Smooth muscle cell (in vitro differentiated cells): ENCODE data around the gene DNAAF6. TPM values are rescaled to one million over a fixed set of nuclear protein-coding genes. Genes with fewer than 3 reads are reported as not detected.

Experiments
- DNase-seq: peaks from one replicate; lab custom pipeline; 2025; ENCODE audit not compliant: unreplicated experiment; lab: John Stamatoyannopoulos, UW
- H2AFZ ChIP-seq: fragments of 200-600 bp; sonication (generic); 2 replicates; pipeline ENCODE4 v1.6.0; 2016; ENCODE audit warnings: antibody characterized with exemption, low read depth, mild to moderate bottlenecking
- H3F3A ChIP-seq: fragments of 200-600 bp; sonication (generic); 2 replicates; pipeline ENCODE4 v1.6.0; 2017; ENCODE audit warnings: antibody characterized with exemption, low read depth
- H3K27ac ChIP-seq: fragments of 200-600 bp; sonication (generic); 2 replicates; pipeline ENCODE4 v1.5.1; 2016; ENCODE audit warnings: low read depth, mild to moderate bottlenecking
- H3K27me3 ChIP-seq: fragments of 200-600 bp; sonication (generic); 2 replicates; pipeline ENCODE4 v1.6.1; 2016; ENCODE audit warnings: low read depth, mild to moderate bottlenecking
- H3K36me3 ChIP-seq: fragments of 200-600 bp; sonication (generic); 2 replicates; pipeline ENCODE4 v1.5.1; 2016; ENCODE audit warnings: low read depth
- H3K4me1 ChIP-seq: fragments of 200-600 bp; sonication (generic); 2 replicates; pipeline ENCODE4 v1.5.1; 2016; ENCODE audit warnings: low read depth
- H3K4me2 ChIP-seq: fragments of 200-600 bp; sonication (generic); 2 replicates; pipeline ENCODE4 v1.6.0; 2016; ENCODE audit warnings: mild to moderate bottlenecking
- H3K4me3 ChIP-seq: fragments of 200-600 bp; sonication (generic); 2 replicates; pipeline ENCODE4 v1.5.1; 2016; ENCODE audit warnings: mild to moderate bottlenecking
- H3K79me2 ChIP-seq: fragments of 200-600 bp; sonication (generic); 2 replicates; pipeline ENCODE4 v1.6.0; 2016; ENCODE audit warnings: low read depth, mild to moderate bottlenecking
- H3K9ac ChIP-seq: fragments of 200-600 bp; sonication (generic); 2 replicates; pipeline ENCODE4 v1.6.0; 2016; ENCODE audit warnings: low read depth
- H3K9me3 ChIP-seq: fragments of 200-600 bp; sonication (generic); replicated peaks from 2 replicates; pipeline ENCODE4 v1.5.1; 2016; ENCODE audit warnings: low read depth
- H4K20me1 ChIP-seq: fragments of 200-600 bp; sonication (generic); 2 replicates; pipeline ENCODE4 v1.6.0; 2016; ENCODE audit warnings: low read depth
- WGBS: methylation state at CpG from one replicate; pipeline ENCODE4 v1.1.7; 2016; ENCODE audit warnings: low lambda C conversion rate; 5-methylcytosine and 5-hydroxymethylcytosine counted together
- polyA plus RNA-seq: library from polyadenylated mRNA; unstranded; fragments of >200 nt; fragmentation: Nextera tagmentation; extraction: Ambion mirVana; gene quantifications from 2 replicates; pipeline ENCODE4 v1.2.1, GENCODE V29; 2016
- total RNA-seq: library from RNA; depleted of rRNA; stranded (reverse); fragments of >200 nt; gene quantifications from 2 replicates; pipeline ENCODE4 v1.2.3, GENCODE V29; 2014
- TF ChIP-seq, protein P1 (sequence below): fragments of 200-600 bp; sonication (generic); IDR thresholded peaks from 2 replicates; pipeline ENCODE4 v1.5.1; 2017; ENCODE audit warnings: borderline replicate concordance, mild to moderate bottlenecking, antibody characterized with exemption; ENCODE audit not compliant: insufficient read depth, poor library complexity, severe bottlenecking

Gene DNAAF6
- total and polyA plus RNA-seq, 2 experiments from 2014 or later, result not detected

DNA sequence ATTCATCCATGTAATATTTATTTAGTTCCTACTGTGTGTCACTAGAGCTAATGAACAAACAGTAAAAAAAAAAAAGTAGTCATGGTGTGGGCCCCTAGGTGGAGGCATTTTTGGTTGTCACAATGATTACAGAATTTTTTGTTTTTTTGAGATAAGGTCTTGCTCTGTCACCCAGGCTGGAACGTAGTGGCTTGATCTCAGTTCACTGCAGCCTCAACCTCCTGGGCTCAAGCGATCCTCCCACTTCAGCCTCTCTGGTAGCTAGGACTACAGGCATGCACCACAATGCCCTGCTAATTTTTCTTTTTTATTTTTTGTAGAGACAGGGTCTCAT is 22.0 kb downstream of the DNAAF6 start:
- no peak overlapping the region for H2AFZ ChIP-seq
- no peak overlapping the region for H3K4me2 ChIP-seq
- TF ChIP-seq, protein P1, sequence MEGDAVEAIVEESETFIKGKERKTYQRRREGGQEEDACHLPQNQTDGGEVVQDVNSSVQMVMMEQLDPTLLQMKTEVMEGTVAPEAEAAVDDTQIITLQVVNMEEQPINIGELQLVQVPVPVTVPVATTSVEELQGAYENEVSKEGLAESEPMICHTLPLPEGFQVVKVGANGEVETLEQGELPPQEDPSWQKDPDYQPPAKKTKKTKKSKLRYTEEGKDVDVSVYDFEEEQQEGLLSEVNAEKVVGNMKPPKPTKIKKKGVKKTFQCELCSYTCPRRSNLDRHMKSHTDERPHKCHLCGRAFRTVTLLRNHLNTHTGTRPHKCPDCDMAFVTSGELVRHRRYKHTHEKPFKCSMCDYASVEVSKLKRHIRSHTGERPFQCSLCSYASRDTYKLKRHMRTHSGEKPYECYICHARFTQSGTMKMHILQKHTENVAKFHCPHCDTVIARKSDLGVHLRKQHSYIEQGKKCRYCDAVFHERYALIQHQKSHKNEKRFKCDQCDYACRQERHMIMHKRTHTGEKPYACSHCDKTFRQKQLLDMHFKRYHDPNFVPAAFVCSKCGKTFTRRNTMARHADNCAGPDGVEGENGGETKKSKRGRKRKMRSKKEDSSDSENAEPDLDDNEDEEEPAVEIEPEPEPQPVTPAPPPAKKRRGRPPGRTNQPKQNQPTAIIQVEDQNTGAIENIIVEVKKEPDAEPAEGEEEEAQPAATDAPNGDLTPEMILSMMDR, result no peak
- H3K27ac ChIP-seq, result no peak overlapping the region
- H3K79me2 ChIP-seq, result no peaks in the 10 kb centered on the region
- no peaks in the 10 kb centered on the region for H3K9me3 ChIP-seq
- no peaks in the 10 kb centered on the region for H3K4me1 ChIP-seq
- H3K4me3 ChIP-seq, result no peak overlapping the region
- no peak overlapping the region for H3K9ac ChIP-seq
- H4K20me1 ChIP-seq, result no peaks in the 10 kb centered on the region
- H3F3A ChIP-seq, result no peaks in the 10 kb centered on the region
- H3K36me3 ChIP-seq, result no peaks in the 10 kb centered on the region
- DNase-seq, result no peak
- WGBS, result 77% methylated on average over 2 of the region's 2 CpGs
- no peaks in the 10 kb centered on the region for H3K27me3 ChIP-seq

DNA sequence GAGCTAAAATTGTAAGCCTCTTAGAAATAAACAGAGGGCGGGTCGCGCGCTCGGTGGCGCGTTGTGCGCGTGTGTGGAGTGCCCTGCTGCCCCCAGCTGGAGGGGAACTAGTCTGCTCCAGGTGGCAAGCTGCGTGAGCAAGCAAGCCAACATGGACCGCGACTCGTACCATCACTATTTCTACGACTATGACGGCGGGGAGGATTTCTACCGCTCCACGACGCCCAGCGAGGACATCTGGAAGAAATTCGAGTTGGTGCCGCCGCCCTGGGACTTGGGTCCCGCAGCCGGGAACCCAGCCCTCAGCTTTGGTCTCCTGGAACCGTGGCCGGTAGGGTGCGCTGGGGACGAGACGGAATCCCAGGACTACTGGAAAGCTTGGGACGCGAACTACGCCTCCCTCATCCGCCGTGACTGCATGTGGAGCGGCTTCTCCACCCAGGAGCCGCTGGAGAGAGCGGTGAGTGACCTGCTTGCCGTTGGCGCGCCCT is 66.1 kb downstream of the DNAAF6 start:
- no peaks in the 10 kb centered on the region for H4K20me1 ChIP-seq
- H2AFZ ChIP-seq, result no peak overlapping the region
- peaks cover 3% of the 10 kb centered on the region for H3K9me3 ChIP-seq
- no peaks in the 10 kb centered on the region for H3K79me2 ChIP-seq
- peak overlapping the region; percentile 21 for H3K4me3 ChIP-seq
- WGBS, result 36% methylated on average over 41 of the region's 41 CpGs
- H3F3A ChIP-seq, result no peaks in the 10 kb centered on the region
- H3K9ac ChIP-seq, result no peak overlapping the region
- peak overlapping the region; percentile 54 for H3K4me2 ChIP-seq
- peaks cover 17% of the 10 kb centered on the region for H3K27me3 ChIP-seq
- H3K36me3 ChIP-seq, result no peaks in the 10 kb centered on the region
- no peak for DNase-seq
- TF ChIP-seq, protein P1, result no peak
- no peaks in the 10 kb centered on the region for H3K4me1 ChIP-seq
- no peak overlapping the region for H3K27ac ChIP-seq

DNA sequence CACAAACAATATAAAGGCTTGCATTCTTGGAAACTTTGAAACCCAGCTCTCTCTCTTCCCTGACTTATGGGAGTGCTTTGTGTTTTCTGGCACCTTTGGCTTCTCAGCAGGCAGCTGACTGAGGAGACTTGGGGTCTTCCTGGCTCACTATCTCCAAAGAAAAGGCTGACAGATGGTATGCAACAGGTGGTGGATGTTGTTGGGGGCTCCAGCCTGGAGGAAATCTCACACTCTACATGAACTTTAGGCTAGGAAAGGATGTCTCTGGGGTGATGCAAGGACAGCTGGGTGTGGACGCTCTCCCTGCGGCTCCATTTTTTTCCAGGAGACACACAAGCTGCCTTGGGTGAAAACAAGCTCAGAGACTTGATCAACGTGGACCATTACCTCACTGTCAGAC is 67.4 kb downstream of the DNAAF6 start:
- H3K79me2 ChIP-seq, result no peaks in the 10 kb centered on the region
- DNase-seq, result no peak
- H4K20me1 ChIP-seq, result no peaks in the 10 kb centered on the region
- no peak overlapping the region for H3K4me2 ChIP-seq
- H3K27me3 ChIP-seq, result peaks cover 17% of the 10 kb centered on the region
- H3K27ac ChIP-seq, result no peak overlapping the region
- no peak overlapping the region for H2AFZ ChIP-seq
- 71% methylated on average over 3 of the region's 3 CpGs for WGBS
- no peaks in the 10 kb centered on the region for H3K36me3 ChIP-seq
- no peaks in the 10 kb centered on the region for H3F3A ChIP-seq
- H3K9me3 ChIP-seq, result peaks cover 3% of the 10 kb centered on the region
- H3K4me1 ChIP-seq, result no peaks in the 10 kb centered on the region
- no peak overlapping the region for H3K4me3 ChIP-seq
- no peak overlapping the region for H3K9ac ChIP-seq
- TF ChIP-seq, protein P1, result no peak

DNA sequence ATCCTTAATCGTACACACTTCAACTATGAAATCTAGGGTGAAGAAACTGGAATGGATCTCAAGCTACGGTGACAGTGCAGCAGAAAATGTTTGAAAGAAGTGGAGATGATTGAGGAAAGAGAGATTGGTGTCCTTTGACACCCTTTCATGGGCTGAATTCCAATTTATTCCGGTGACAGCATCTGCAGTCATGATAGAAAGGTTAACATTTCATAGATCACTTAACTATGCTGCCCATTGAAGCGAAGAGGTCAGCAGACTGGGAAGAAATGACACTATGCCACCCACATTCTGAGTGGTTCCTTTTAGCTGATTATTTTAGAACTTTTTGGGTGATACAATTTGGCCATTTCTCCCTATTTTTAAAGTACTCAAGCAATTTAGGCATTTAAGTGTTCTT is 82.3 kb downstream of the DNAAF6 start:
- Histone ChIP-seq H3K4me2 (no peak overlapping the region), H4K20me1 (no peaks in the 10 kb centered on the region), H3K79me2 (no peaks in the 10 kb centered on the region), H3F3A (no peaks in the 10 kb centered on the region), H3K27ac (no peak overlapping the region), H3K27me3 (no peaks in the 10 kb centered on the region), H3K9me3 (no peaks in the 10 kb centered on the region), H3K4me3 (no peak overlapping the region), H2AFZ (no peak overlapping the region), H3K4me1 (no peaks in the 10 kb centered on the region), H3K9ac (no peak overlapping the region), H3K36me3 (no peaks in the 10 kb centered on the region)
- no peak for DNase-seq
- 52% methylated on average over 4 of the region's 4 CpGs for WGBS
- TF ChIP-seq, protein P1, result no peak
